ENCODE measurements around the gene SMYD3.

The SMYD3 gene

DNA sequence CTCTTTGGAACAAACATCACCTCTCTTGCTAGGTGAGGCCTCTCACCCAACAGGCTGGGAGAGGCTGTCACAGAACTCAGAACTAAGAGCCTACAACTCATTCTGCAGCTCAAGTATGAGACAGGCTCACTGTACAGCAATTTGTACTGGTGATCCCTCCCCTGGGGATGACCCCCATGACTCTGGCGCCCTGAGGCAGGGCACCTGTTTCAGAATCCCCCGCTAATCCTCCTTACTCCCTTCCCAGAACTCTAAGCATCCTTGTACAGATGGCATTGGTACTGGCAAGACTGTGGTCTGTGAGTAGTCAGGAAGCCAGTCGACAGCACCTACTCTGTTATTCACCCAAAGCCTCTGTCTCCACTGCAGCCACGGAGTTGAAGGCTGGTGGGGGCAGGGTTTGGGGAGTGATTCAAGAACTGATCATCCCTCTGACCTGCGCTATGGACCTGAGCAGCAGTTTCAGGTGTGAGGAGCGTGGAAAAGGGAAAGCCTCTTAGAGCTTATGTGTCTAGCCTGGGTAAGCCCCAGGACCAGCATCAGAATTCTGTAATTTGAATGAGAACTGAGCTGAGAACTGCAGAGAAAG, 696.8 kb downstream of the SMYD3 start:
- DNase-seq: no peak

DNA sequence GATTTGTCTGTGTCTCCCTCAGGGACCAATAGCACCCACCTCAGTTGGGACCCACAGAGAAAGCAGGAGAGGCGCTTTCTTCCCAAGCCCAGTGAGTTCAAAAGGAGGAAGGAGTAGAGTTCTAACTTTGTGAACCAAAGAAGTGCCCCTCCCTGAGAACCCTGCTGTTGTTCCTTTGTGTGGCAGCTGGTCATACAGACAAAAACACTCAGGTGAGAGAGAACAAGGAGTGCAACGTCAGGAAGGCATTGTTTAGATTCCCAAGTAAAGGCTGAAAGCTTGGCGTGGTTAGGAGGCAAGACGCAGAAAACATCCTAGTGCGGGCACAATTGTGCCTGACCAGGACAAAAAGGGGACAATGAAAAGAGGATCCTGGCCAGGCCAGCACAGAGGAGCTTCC, 697.7 kb downstream of the SMYD3 start:
- no peak for DNase-seq

DNA sequence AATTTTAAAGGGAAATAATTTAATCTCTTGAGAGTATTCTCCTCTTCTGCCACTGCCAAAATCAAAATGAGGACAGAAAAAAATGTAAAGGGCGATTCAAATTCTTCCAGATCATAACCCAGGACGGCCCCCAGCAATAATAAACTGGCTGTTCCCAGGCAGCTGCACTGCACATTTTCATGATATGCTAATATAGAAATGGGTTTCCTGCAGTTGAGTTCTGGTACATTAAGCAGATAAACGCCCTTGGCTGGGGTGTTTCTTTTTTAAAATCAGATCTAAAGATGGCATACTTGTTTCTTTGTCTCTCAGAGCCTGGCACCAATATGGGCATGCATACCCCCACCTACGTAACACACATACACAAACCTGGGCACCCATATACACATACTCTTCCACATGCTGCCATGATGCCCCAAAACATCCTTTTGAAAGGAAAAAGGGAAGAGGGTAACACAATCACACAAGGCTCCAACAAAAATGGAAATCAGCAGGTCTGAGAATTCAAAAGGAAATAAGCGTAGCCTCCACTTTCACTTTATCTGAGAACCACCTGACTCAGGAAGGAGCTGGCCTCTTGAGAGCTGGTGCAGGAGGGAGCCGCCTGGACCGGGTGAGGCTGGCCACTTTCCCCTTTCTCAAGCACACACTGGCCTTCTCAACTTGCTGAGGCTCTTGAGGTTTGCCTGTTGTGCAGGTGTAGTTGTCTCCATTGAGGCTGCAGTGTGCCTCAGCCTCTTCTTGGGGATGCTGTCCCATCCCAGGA, 698.9 kb downstream of the SMYD3 start:
- no peak for DNase-seq

- no peak for DNase-seq
Observed at GRCh38 chr1:245807306-245807705, 699.8 kb downstream of the SMYD3 start.

- DNase-seq: no peak
Observed at GRCh38 chr1:245805532-245805931, 701.5 kb downstream of the SMYD3 start.

- no peak for DNase-seq
Observed at GRCh38 chr1:245804696-245805095, 702.4 kb downstream of the SMYD3 start.

DNA sequence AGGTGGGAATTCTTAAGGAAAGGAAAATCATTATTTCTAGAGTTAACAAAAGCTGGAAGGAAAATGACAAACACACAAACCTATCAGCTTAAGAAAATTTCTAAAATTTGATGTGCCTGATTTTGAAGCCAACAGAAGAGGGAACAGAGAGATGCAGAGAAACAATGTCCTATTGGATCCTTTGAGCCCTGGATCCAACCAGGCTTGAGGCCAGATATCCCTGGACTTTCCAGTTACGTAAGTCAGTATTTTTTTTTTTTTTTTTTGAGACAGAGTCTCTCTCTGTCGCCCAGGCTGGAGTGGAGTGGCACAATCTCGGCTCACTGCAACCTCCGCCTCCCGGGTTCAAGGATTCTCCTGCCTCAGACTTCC, 703.4 kb downstream of the SMYD3 start:
- no peak for DNase-seq

DNA sequence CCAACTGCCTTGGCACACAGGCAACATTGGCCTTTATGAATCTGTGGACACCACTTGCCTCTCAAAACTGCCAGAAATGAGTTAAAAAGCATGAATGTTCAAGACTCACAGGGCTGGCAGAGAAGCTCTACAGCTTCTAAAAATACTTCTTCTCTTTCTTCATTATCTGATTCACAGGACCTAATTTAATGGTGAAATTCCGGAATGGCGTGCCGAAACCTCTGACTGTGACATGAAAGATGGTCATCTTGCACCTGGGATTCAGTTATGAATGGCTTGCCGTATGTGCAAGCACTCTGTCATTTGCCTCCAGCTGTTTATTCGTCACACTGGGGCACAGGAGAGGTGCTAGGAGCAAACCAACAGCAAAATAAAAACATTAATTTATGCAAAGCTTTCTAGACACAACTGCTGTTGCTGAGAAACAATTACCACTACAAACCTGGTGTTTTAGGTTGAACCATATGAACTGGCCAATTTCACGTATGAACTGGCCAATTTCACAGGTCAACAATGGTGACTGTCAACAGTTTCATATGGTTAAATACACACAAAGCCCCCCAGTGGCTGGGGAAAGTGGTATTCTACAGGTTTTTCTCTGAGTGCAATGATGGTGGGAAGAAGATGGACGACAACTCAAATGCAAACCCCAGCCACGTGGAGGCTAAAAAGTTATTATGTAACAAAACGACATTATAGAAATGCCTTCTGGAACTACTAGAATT, 704.0 kb downstream of the SMYD3 start:
- DNase-seq: no peak

- no peak for DNase-seq
Observed at GRCh38 chr1:245800901-245801605, 706.0 kb downstream of the SMYD3 start.

DNA sequence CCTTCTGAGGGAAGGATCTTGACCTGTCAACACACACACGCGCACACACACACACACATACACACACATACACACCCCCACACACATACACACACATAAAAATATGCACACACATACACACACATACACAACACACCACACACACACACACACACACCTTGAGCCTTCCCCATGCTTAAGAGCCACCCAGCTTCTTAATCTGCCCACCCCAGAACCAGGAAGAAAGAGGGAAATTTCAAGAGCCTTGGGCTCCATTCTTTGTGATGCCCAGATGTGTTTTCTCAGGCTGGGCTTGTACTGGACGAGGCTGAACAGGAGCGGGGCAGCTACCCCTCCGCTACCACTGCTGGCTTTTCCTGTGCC, 708.7 kb downstream of the SMYD3 start:
- DNase-seq: no peak

GRCh38 chr1:245797592-245798348, 709.3 kb downstream of the SMYD3 start:
- DNase-seq: no peak

GRCh38 chr1:245791410-245792312, 715.4 kb downstream of the SMYD3 start:
- no peak for DNase-seq

DNA sequence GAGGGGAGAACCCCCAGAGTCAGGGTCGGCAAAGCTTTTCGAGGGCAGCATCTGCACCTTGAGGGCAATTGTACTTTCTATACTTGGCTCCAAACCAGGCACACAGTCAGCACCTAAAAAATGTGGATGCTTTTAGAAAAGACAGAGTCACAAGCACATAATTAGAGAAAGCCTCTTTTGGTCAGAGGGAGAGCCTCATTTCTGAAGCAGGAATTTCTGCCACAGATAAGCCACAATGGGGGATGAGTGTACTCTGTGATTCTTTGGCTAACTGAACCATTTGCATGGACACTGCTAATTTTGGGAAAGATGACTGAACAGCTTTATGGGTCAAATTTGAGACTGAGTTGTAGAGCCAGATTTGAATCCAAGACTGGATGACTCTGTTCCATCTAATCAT, 716.6 kb downstream of the SMYD3 start:
- DNase-seq: no peak

- DNase-seq: no peak
Observed at GRCh38 chr1:245788886-245789285, 718.2 kb downstream of the SMYD3 start.

DNA sequence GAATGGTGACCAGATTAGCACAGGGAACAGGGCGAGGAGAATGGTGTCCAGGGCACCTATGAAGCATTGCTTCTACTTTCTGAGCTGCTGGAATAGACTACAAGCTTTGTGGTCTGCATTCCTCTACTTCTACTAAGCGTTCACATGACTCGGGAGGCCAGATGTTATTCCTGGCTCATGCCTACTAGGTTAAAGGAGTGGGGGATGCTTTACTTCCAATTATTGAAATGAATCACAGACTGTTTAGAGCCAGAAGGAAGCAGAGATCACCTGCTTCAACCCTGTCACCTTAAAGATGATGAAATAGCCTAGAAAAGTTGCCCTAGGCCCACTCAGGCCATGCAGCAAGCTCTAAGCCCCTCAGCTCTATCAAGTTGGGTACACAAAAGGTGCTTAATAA, 718.8 kb downstream of the SMYD3 start:
- no peak for DNase-seq

- DNase-seq: no peak
Observed at GRCh38 chr1:245786948-245787347, 720.1 kb downstream of the SMYD3 start.

- no peak for DNase-seq
Observed at GRCh38 chr1:245779797-245780755, 727.0 kb downstream of the SMYD3 start.

DNA sequence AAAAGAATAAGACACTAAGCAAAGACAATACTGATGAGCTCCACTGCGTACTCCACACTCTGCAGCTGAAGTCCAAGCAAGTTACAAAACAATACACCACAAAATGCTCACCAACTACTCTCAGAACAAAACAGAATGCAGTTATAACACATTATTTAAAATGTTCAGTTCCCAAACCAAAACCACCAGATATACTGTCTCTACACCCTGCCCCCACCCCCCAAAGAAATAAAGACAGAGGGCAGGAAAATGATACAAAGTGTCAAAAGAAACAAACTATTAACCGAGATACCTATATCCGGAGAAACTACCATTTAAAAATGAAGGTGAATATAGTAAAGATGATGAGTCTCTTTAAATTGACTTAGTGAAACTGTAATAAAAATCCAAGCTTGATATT, 729.3 kb downstream of the SMYD3 start:
- no peak for DNase-seq

GRCh38 chr1:245776694-245777332, 730.3 kb downstream of the SMYD3 start:
- DNase-seq: no peak

DNA sequence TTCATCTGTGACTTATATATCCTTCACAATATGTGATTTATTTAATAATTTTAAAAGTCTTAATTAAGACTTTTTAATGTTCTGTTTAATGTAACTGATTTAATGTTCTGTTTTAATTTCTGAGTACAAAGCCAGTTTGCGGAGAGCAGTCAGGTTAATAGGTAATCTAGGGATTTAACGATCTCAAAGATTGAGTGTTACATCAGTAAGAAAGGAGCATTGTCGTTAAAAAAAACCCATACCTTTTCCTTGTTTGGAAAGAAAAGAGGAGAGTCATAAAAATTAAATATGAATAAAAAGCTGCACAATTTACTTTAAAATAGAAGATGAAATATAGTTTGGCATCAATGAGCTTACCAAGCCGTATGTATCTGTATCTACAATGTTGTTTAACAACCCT, 730.9 kb downstream of the SMYD3 start:
- no peak for DNase-seq
